Measurements from ENCODE around the gene MKNK2. TPM values are rescaled to one million over a fixed set of nuclear protein-coding genes. Genes with fewer than 3 reads are reported as not detected.

Gene MKNK2
- polyA plus RNA-seq, 1 donor (not counting 4 experiments of a cell fraction or from before 2014, with no cell fraction given) = 88.3 TPM

- Histone ChIP-seq H3K4me1 (ENCODE audit: control insufficient read depth, extremely low read depth, insufficient read depth, low read length) (peaks cover 13% of the 10 kb centered on the region), H3K9me3 (ENCODE audit: control insufficient read depth, low read depth, low read length) (no peaks in the 10 kb centered on the region), H3K79me2 (ENCODE audit: control insufficient read depth, insufficient read depth, low read length) (no peaks in the 10 kb centered on the region), H3K4me3 (ENCODE audit: control insufficient read depth in 2 of 3, extremely low read depth in 1 of 3, insufficient read depth in 2 of 3, low read depth in 1 of 3, low read length in 3 of 3) (no peak overlapping the region), H3K9me1 (ENCODE audit: control insufficient read depth, extremely low read depth, insufficient read depth, low read length) (no peaks in the 10 kb centered on the region), H3K27ac (ENCODE audit: control insufficient read depth, insufficient read depth, low read length) (no peak overlapping the region), H3K27me3 (ENCODE audit: control insufficient read depth, extremely low read depth, insufficient read depth, low read length) (no peaks in the 10 kb centered on the region), H4K20me1 (ENCODE audit: control insufficient read depth, extremely low read depth, insufficient read depth, low read length) (no peaks in the 10 kb centered on the region), H3K9ac (ENCODE audit: control insufficient read depth, extremely low read depth, insufficient read depth, low read length) (no peak overlapping the region), H3K36me3 (ENCODE audit: control insufficient read depth in 2 of 2, extremely low read depth in 1 of 2, insufficient read depth in 2 of 2, low read length in 2 of 2) (no peaks in the 10 kb centered on the region), H2AFZ (ENCODE audit: control insufficient read depth, low read length) (no peak overlapping the region), H3K4me2 (ENCODE audit: control insufficient read depth, extremely low read depth, insufficient read depth, low read depth, low read length) (no peak overlapping the region)
- no peak for TF ChIP-seq EZH2 (IDR thresholded peaks at IDR 0.05; ENCODE audit: low read length)
- no peak for TF ChIP-seq CTCF (optimal IDR thresholded peaks at IDR 0.05 in 1 of 3, IDR thresholded peaks at IDR 0.05 in 1 of 3, conservative IDR thresholded peaks at IDR 0.05 in 1 of 3; ENCODE audit: extremely low read depth in 1 of 3, insufficient read depth in 2 of 3, low read length in 3 of 3)
- FAIRE-seq (no peak), DNase-seq (ENCODE audit: low read depth, low spot score) (no peak)
- dilution Hi-C loops (cut with MboI; ENCODE audit: extremely low pct_ligation_motif_present, low sequenced_read_pairs) = no loop called here
Observed at GRCh38 chr19:2026770-2027169, 24.3 kb downstream of the MKNK2 start.

GRCh38 chr19:2022289-2022688 lies 28.8 kb downstream of the MKNK2 start:
- FAIRE-seq = no peak
- H3K9ac ChIP-seq (ENCODE audit: control insufficient read depth, extremely low read depth, insufficient read depth, low read length) = no peak overlapping the region
- no peak for DNase-seq (ENCODE audit: low read depth, low spot score)

More at GRCh38 chr19:2022289-2022688, 28.8 kb downstream of the MKNK2 start:
- Histone ChIP-seq H3K79me2 (ENCODE audit: control insufficient read depth, insufficient read depth, low read length) (no peaks in the 10 kb centered on the region), H3K27ac (ENCODE audit: control insufficient read depth, insufficient read depth, low read length) (no peak overlapping the region), H2AFZ (ENCODE audit: control insufficient read depth, low read length) (no peak overlapping the region), H3K36me3 (ENCODE audit: control insufficient read depth in 2 of 2, extremely low read depth in 1 of 2, insufficient read depth in 2 of 2, low read length in 2 of 2) (no peaks in the 10 kb centered on the region), H3K9me3 (ENCODE audit: control insufficient read depth, low read depth, low read length) (no peaks in the 10 kb centered on the region), H3K4me3 (ENCODE audit: control insufficient read depth in 2 of 3, extremely low read depth in 1 of 3, insufficient read depth in 2 of 3, low read depth in 1 of 3, low read length in 3 of 3) (no peak overlapping the region), H3K4me2 (ENCODE audit: control insufficient read depth, extremely low read depth, insufficient read depth, low read depth, low read length) (no peak overlapping the region), H4K20me1 (ENCODE audit: control insufficient read depth, extremely low read depth, insufficient read depth, low read length) (no peaks in the 10 kb centered on the region), H3K4me1 (ENCODE audit: control insufficient read depth, extremely low read depth, insufficient read depth, low read length) (no peaks in the 10 kb centered on the region), H3K9me1 (ENCODE audit: control insufficient read depth, extremely low read depth, insufficient read depth, low read length) (no peaks in the 10 kb centered on the region), H3K27me3 (ENCODE audit: control insufficient read depth, extremely low read depth, insufficient read depth, low read length) (no peaks in the 10 kb centered on the region)
- dilution Hi-C loops (cut with MboI; ENCODE audit: extremely low pct_ligation_motif_present, low sequenced_read_pairs) = no loop called here
- TF ChIP-seq CTCF (optimal IDR thresholded peaks at IDR 0.05 in 1 of 3, IDR thresholded peaks at IDR 0.05 in 1 of 3, conservative IDR thresholded peaks at IDR 0.05 in 1 of 3; ENCODE audit: extremely low read depth in 1 of 3, insufficient read depth in 2 of 3, low read length in 3 of 3) (no peak), EZH2 (IDR thresholded peaks at IDR 0.05; ENCODE audit: low read length) (no peak)
